ENCODE data around the gene NPB. TPM values are rescaled to one million over a fixed set of nuclear protein-coding genes. Genes with fewer than 3 reads are reported as not detected.
A peak's percentile ranks its signal among the peaks of the same experiment; 100 is the strongest.

NPB gene
- total and polyA plus RNA-seq, 2 of the 8 experiments (the other 6 are each of a cell fraction or from before 2014, with no cell fraction given): 1.5 to 2.5 TPM

DNA sequence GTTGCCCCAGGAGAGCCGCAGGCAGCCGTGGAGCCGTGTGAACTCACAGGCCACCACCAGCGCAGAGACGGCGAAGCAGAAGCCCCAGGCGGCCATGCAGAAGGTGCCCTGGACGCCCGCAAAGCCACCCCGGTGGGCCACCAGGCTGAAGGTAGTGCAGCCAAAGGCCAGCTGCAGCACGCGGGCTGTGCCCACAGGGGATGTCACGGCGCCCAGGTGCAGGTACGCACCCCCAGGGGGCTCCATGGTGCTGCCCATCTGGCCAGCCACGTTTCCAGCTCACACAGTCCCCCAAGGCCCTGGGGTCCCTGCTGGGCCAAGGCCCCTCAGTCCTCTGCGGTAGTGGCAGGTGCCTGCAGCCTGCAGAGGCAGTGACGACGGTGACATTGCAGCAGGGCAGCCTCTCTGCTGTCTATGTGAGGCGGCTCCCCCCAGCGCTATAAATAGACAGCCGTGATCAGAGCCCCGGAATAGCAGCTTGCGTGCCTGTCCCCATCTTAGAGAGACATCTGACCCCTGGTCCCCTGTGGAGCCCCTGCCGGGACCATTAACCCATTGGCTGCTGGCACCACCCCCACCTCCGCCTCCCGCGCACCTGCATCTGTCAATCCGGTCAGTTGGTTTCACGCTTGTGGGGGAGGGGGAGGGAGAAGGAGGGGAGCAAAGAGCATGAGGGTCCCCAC, 39.6 kb downstream of the NPB start:
- Histone ChIP-seq H2BK12ac (ENCODE audit: low read depth, low read length) (peak overlapping the region; percentile 50; the same call in 1 of the 2 replicates), H3K4me3 (ENCODE audit: extremely low read depth in 1 of 4, insufficient read depth in 2 of 4, low read depth in 3 of 4, low read length in 4 of 4) (peak overlapping the region in 1 of 4 experiments; percentile 39; a peak in 2 of 8 replicates), H2AK5ac (ENCODE audit: low read depth, low read length) (no peak overlapping the region; the same call in 1 of the 2 replicates), H2AFZ (ENCODE audit: low read length) (no peak overlapping the region), H4K8ac (ENCODE audit: extremely low read depth, insufficient read depth, low read length) (peak overlapping the region; percentile 73; the same call in 1 of the 2 replicates), H3K36me3 (ENCODE audit: control insufficient read depth in 2 of 4, insufficient read depth in 4 of 4, low read length in 3 of 4) (no peaks in the 10 kb centered on the region), H3K14ac (ENCODE audit: insufficient read length) (no peak overlapping the region), H3K4me2 (ENCODE audit: insufficient read depth in 1 of 2, low read depth in 2 of 2, low read length in 2 of 2) (peak overlapping the region; percentile 21 to 45; a peak in 3 of 4 replicates), H4K20me1 (replicated peaks in 1 of 2; ENCODE audit: control insufficient read depth in 1 of 2, insufficient read depth in 2 of 2, low read length in 2 of 2) (no peaks in the 10 kb centered on the region), H3K9me3 (ENCODE audit: insufficient read depth in 2 of 2, low read depth in 1 of 2, low read length in 1 of 2) (no peaks in the 10 kb centered on the region), H3K27ac (ENCODE audit: low read depth, low read length) (no peak overlapping the region), H2BK120ac (replicated peaks; ENCODE audit: low read depth, low read length) (no peak overlapping the region), H3K27me3 (replicated peaks in 1 of 4; ENCODE audit: control insufficient read depth in 3 of 4, extremely low read depth in 1 of 4, insufficient read depth in 3 of 4, low read length in 3 of 4) (peaks cover 0 to 5% (median 0%) of the 10 kb centered on the region in 4 experiments; a peak in 3 of 7 replicates), H3K56ac (replicated peaks; ENCODE audit: insufficient read length, low read depth, low read length) (no peak overlapping the region), H3K4me1 (replicated peaks in 1 of 4; ENCODE audit: control insufficient read depth in 3 of 4, insufficient read depth in 4 of 4, low read length in 3 of 4) (peaks cover 0 to 12% (median 8%) of the 10 kb centered on the region in 4 experiments; a peak in 5 of 7 replicates), H2BK5ac (ENCODE audit: low read depth, low read length) (peak overlapping the region; percentile 16; the same call in 1 of the 2 replicates), H4K5ac (ENCODE audit: insufficient read length, low read depth, low read length) (no peak overlapping the region), H3K23ac (ENCODE audit: insufficient read length) (no peak overlapping the region), H3K9ac (replicated peaks in 1 of 4; ENCODE audit: extremely low read depth in 1 of 4, low read depth in 3 of 4, low read length in 3 of 4) (no peak overlapping the region), H3K18ac (ENCODE audit: extremely low read depth, low read length) (no peak overlapping the region; the same call in 1 of the 2 replicates), H3K79me2 (ENCODE audit: control insufficient read depth in 1 of 2, insufficient read depth in 2 of 2, low read length in 2 of 2) (no peaks in the 10 kb centered on the region; a peak in 1 of 4 replicates), H3K23me2 (ENCODE audit: low read depth, low read length) (no peaks in the 10 kb centered on the region; the same call in 1 of the 2 replicates), H4K91ac (replicated peaks; ENCODE audit: insufficient read length, low read length) (peak overlapping the region; percentile 54), H3K79me1 (ENCODE audit: low read depth, low read length) (no peaks in the 10 kb centered on the region), H2BK15ac (ENCODE audit: low read length) (no peak overlapping the region), H3K4ac (replicated peaks; ENCODE audit: insufficient read length, low read depth, low read length) (no peak overlapping the region), H2BK20ac (ENCODE audit: low read length) (no peak overlapping the region)
- TF ChIP-seq, protein P1, sequence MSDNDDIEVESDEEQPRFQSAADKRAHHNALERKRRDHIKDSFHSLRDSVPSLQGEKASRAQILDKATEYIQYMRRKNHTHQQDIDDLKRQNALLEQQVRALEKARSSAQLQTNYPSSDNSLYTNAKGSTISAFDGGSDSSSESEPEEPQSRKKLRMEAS (IDR thresholded peaks at IDR 0.05): 0 out of 2 replicates have a peak, but pooled peaks have one; percentile 34
- TF ChIP-seq SAP30 (IDR thresholded peaks at IDR 0.05; ENCODE audit: insufficient read depth, insufficient replicate concordance, low read length) (no peak), POLR2A (IDR thresholded peaks at IDR 0.05; ENCODE audit: control extremely low read depth in 1 of 2, low read depth in 2 of 2, low read length in 2 of 2) (no peak), SIN3A (conservative IDR thresholded peaks at IDR 0.05 in 1 of 2, IDR thresholded peaks at IDR 0.05 in 1 of 2; ENCODE audit: low read depth in 1 of 2, low read length in 2 of 2) (0 out of 4 replicates have a peak, but pooled peaks have one; percentile 36 to 43), KDM4A (IDR thresholded peaks at IDR 0.05; ENCODE audit: low read depth, low read length, severe bottlenecking) (no peak), HDAC6 (IDR thresholded peaks at IDR 0.05; ENCODE audit: low read depth, low read length) (no peak)
- DNase-seq (ENCODE audit: low read depth in 1 of 2, low spot score in 2 of 2) (no peak), FAIRE-seq (no peak)
- ChIA-PET CTCF (ENCODE audit: partially characterized antibody) (interaction anchor here (1.2 to 4.6 kb wide), 5 partner anchors 9 to 137 kb away, joined by 3 to 16 read pairs (median 4); partner anchors contain the start of gene MAFG), POLR2A (ENCODE audit: partially characterized antibody) (interaction anchor here (0.9 to 14.6 kb wide), 7 partner anchors 8 to 63 kb away, joined by 3 to 150 read pairs (median 4); partner anchors contain the start of genes ASPSCR1 and MAFG)
- WGBS, 2 experiments (ENCODE audit: extremely low coverage in 1 of 2, insufficient coverage in 1 of 2, insufficient read length in 1 of 2, insufficient replicate concordance in 2 of 2, low coverage in 1 of 2, low lambda C conversion rate in 2 of 2, missing lambda C conversion rate in 1 of 2): 56% methylated on average over 29 of the region's 30 CpGs; no CpG with 5 or more reads in 1 of the 2 experiments
